Measurements from ENCODE around the gene COL13A1. TPM values are rescaled to one million over a fixed set of nuclear protein-coding genes. Genes with fewer than 3 reads are reported as not detected.

Gene COL13A1
- total RNA-seq, 1 experiment from 2014 or later: 5.9 TPM

- Histone ChIP-seq H3K4me2 (ENCODE audit: low read length) (no peak overlapping the region), H3K27ac (ENCODE audit: low read depth, low read length) (no peak overlapping the region), H2AFZ (ENCODE audit: low read depth, low read length, poor library complexity, severe bottlenecking) (no peak overlapping the region), H3K9me2 (ENCODE audit: insufficient read depth) (no peaks in the 10 kb centered on the region), H3K36me3 (ENCODE audit: control insufficient read depth in 1 of 2, insufficient read depth in 2 of 2, low read length in 2 of 2) (no peaks in the 10 kb centered on the region), H3K9me3 (ENCODE audit: control insufficient read depth in 1 of 2, insufficient read depth in 1 of 2, low read depth in 1 of 2, low read length in 2 of 2) (no peaks in the 10 kb centered on the region), H3K4me3 (replicated peaks in 1 of 2; ENCODE audit: low read depth in 1 of 2, low read length in 2 of 2) (no peak overlapping the region), H3K9ac (ENCODE audit: low read length) (no peak overlapping the region), H3K79me2 (ENCODE audit: insufficient read depth, low read length) (no peaks in the 10 kb centered on the region), H4K20me1 (ENCODE audit: insufficient read depth) (no peaks in the 10 kb centered on the region), H3K4me1 (ENCODE audit: control insufficient read depth in 1 of 2, insufficient read depth in 2 of 2, low read length in 2 of 2) (peaks cover 9 to 31% of the 10 kb centered on the region in 2 experiments), H3K27me3 (ENCODE audit: insufficient read depth, low read length) (no peaks in the 10 kb centered on the region)
- ATAC-seq: no peak
- TF ChIP-seq CEBPB (IDR thresholded peaks at IDR 0.05; ENCODE audit: low read depth) (no peak), SP1 (IDR thresholded peaks at IDR 0.05; ENCODE audit: low read depth) (no peak), MAX (IDR thresholded peaks at IDR 0.05) (no peak), ZBTB33 (IDR thresholded peaks at IDR 0.05; ENCODE audit: extremely low read depth, insufficient replicate concordance, low read length) (no peak), REST (IDR thresholded peaks at IDR 0.05; ENCODE audit: low read depth) (no peak), ATF3 (IDR thresholded peaks at IDR 0.05) (no peak), EZH2phosphoT487 (IDR thresholded peaks at IDR 0.05; ENCODE audit: borderline replicate concordance) (no peak), CBX3 (IDR thresholded peaks at IDR 0.05; ENCODE audit: low read depth) (no peak), EGR1 (IDR thresholded peaks at IDR 0.05; ENCODE audit: low read depth) (no peak), JUND (IDR thresholded peaks at IDR 0.05) (no peak), EZH2 (IDR thresholded peaks at IDR 0.05) (no peak), CTCF (IDR thresholded peaks at IDR 0.05 in 2 of 3, conservative IDR thresholded peaks at IDR 0.05 in 1 of 3; ENCODE audit: borderline replicate concordance in 1 of 3, insufficient read depth in 1 of 3, low read depth in 2 of 3, low read length in 2 of 3) (no peak), ZFX (IDR thresholded peaks at IDR 0.05) (no peak), POLR2AphosphoS5 (IDR thresholded peaks at IDR 0.05; ENCODE audit: low read depth, low read length) (no peak), SRF (IDR thresholded peaks at IDR 0.05; ENCODE audit: low read depth) (no peak), ELF1 (IDR thresholded peaks at IDR 0.05; ENCODE audit: borderline replicate concordance, low read depth) (no peak), TCF7L2 (IDR thresholded peaks at IDR 0.05; ENCODE audit: borderline replicate concordance, extremely low read depth, insufficient read depth, insufficient read length) (no peak), POLR2A (IDR thresholded peaks at IDR 0.05; ENCODE audit: borderline replicate concordance, extremely low read depth, insufficient read depth, insufficient read length) (no peak), RAD21 (IDR thresholded peaks at IDR 0.05; ENCODE audit: low read depth) (no peak)
- ChIA-PET RAD21 (ENCODE audit: low non-redundant PET in 1 of 2, low total read pairs in 2 of 2, uncharacterized antibody in 2 of 2, unreplicated experiment in 2 of 2) (no interaction called here), CTCF (interaction anchor here (1.7 kb wide), 1 partner anchor 8 kb away, joined by 5 read pairs; no protein-coding TSS in a partner anchor), POLR2A (no interaction called here)
- no TSS peak for BruUV-seq (replicated peaks)
- no peak for DNase-seq (ENCODE audit: low read depth, low spot score)
- intact Hi-C loops (cut with micrococcal nuclease): no loop called here
Measured at GRCh38 chr10:69809318-69809717, 7.6 kb downstream of the COL13A1 start.
